Fibroblast of villous mesenchyme (primary cell): ENCODE data around the gene GABRB3. TPM values are rescaled to one million over a fixed set of nuclear protein-coding genes. Genes with fewer than 3 reads are reported as not detected.

Experiments
- DNase-seq: peaks from one replicate; pipeline ENCODE4 v3.0.0-alpha.2; 2010; ENCODE audit warnings: low read depth
- H3K4me3 ChIP-seq: 2 replicates; pipeline ENCODE4 v1.5.1; 2011; ENCODE audit warnings: low read depth, mild to moderate bottlenecking, low read length
- total RNA-seq: library from RNA; depleted of rRNA; stranded (reverse); fragments of >200 nt; gene quantifications from 2 replicates; pipeline ENCODE4 v1.2.3, GENCODE V29; 2012
- TF ChIP-seq, protein P1 (sequence below): IDR thresholded peaks from 2 replicates; pipeline ENCODE4 v1.5.1; 2012; ENCODE audit warnings: low read depth, mild to moderate bottlenecking, low read length; ENCODE audit not compliant: insufficient read depth

The GABRB3 gene
- total RNA-seq, 1 donor, result 2.2 TPM

DNA sequence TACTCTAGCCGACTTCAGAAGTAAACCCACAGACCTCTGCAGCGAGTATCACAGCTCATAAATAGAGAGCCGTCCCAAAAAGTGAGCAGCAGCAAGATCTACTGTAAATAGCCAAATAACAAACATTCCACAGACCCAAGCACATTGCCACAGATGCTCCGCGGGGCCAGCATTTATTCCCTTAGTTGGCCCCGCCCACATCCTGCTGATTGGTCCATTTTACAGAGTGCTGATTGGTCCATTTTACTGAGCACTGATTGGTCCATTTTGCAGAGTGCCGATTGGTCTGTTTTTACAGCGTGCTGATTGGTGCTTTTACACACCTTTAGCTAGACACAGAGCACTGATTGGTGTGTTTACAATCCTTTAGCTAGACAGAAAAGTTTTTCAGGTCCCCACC lies 17.3 kb upstream of the GABRB3 start:
- no peak overlapping the region for H3K4me3 ChIP-seq
- TF ChIP-seq, protein P1, sequence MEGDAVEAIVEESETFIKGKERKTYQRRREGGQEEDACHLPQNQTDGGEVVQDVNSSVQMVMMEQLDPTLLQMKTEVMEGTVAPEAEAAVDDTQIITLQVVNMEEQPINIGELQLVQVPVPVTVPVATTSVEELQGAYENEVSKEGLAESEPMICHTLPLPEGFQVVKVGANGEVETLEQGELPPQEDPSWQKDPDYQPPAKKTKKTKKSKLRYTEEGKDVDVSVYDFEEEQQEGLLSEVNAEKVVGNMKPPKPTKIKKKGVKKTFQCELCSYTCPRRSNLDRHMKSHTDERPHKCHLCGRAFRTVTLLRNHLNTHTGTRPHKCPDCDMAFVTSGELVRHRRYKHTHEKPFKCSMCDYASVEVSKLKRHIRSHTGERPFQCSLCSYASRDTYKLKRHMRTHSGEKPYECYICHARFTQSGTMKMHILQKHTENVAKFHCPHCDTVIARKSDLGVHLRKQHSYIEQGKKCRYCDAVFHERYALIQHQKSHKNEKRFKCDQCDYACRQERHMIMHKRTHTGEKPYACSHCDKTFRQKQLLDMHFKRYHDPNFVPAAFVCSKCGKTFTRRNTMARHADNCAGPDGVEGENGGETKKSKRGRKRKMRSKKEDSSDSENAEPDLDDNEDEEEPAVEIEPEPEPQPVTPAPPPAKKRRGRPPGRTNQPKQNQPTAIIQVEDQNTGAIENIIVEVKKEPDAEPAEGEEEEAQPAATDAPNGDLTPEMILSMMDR, result no peak
- DNase-seq, result no peak

DNA sequence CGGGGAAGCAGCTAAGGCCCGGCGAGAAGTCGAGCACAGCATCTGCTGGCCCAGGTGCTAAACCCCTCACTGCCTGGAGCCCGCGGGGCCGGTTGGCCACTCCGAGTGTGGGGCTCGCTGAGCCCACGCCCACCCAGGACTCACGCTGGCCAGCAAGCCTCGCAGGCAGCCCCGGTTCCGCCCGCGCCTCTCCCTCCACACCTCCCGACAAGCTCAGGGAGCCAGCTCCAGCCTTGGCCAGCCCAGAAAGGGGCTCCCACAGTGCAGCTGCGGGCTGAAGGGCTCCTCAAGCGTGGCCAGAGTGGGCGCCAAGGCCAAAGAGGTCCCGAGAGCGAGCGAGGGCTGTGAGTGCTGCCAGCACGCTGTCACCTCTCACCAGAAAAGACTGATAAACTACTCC lies 8.9 kb upstream of the GABRB3 start:
- TF ChIP-seq, protein P1, result no peak
- no peak for DNase-seq
- no peak overlapping the region for H3K4me3 ChIP-seq

DNA sequence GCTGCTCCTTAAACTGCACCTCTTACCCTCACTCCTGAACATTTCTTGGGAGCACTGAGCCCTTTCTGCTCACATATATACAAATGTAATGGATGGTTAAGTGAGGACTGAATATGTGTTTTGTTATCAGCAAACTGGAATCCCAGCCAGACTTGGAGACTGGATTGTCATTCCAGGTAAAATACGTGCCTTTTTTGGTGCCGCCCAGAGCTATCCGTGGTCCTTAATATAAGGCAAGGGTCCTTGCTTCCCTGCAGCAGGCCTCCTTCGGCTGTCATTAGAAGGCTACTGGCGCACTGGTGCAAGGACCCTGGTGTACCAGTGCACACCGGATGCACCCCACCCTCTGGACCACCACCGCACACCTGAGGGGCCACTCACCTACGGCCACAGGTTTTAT lies 1.1 kb upstream of the GABRB3 start:
- no peak overlapping the region for H3K4me3 ChIP-seq
- TF ChIP-seq, protein P1, result no peak
- no peak for DNase-seq

DNA sequence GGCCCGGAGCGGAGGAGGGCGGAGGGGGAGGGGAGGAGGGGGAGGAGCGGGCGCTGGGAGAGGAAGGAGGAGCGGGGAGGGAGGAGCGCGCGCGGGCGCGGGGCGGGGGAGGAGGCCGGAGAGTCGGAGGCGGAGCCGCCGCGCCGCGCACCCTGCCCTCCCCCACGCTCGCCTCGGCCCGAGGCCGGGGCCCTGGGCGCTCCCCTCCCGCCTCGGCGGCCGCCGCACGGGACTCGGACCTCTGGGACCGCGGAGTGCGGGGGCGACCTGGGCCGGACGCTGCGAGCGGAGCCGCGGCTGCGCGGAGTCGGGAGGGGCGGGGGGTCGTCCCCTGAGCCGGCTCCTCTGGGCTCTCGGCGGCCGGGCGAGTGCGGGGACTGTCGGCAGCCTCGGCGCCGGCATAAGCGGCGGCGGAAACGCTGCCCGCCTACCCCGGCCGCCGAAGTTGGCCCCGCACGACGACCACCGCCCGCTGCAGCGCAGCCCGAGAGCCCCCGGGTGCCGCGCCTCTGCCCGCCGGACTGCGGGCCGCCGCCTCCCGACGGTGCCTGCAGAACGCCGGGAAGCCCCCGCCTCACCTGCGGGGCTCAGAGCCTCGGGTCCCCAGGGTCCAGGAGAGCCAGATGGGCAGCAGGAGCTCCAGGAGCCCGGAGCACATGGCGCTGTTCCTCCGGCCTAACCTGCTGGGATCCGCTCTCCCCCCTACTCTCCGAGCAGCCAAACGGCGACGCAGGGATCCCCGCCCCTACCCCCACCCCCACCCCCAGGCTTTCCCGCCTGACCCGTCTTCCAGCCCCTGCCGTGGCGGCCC lies 406 bp upstream of the GABRB3 start:
- H3K4me3 ChIP-seq, result no peak overlapping the region
- no peak for DNase-seq
- TF ChIP-seq, protein P1, result no peak

DNA sequence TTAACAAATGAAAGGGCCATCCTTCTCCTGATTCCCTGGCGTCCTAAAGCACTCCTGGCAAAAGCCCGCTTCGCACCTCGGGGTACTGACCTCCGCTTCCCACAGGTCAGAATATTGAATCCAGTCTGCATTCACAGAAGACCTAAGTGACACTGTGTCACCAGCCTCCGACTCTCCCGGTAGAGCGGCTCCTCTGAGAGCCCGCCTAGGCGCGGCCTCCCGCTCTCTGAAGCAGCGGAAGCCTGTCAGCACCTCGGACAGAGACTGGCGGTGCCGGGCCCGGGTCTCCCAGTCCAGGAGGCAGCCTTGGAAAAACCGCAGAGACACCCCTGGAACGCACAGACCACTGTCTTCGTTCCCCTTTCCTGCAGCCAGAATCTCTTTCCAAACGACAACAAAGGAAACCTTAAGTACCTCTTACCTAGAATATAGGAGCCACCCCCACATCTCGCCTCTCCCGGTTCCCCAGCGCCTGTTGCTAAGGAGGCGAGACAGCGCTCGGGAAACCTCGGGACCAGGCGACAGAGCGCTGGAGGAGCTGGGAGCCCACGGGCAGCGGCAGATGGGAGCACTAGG lies 1.2 kb downstream of the GABRB3 start:
- TF ChIP-seq, protein P1, result no peak
- H3K4me3 ChIP-seq, result no peak overlapping the region
- no peak for DNase-seq

DNA sequence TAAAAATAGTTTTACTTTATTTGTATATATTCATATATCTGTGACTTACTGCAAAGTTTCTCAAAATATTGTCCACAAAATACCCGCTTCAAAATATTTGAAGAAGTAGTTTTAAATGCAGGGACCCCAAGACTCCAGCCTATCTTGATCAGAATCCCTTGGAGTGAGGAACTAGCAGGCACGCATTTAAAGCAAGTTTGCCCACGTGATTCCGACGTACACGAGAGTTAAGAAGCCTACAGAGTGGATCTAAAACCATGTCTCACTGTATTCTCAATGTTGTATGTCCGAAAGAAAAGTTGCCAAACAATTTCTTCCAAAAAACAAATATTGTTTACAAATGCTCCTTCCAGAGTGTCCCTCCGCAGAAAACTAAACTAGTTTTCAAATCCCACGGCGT lies 1.7 kb downstream of the GABRB3 start:
- TF ChIP-seq, protein P1, result no peak
- no peak overlapping the region for H3K4me3 ChIP-seq
- no peak for DNase-seq

DNA sequence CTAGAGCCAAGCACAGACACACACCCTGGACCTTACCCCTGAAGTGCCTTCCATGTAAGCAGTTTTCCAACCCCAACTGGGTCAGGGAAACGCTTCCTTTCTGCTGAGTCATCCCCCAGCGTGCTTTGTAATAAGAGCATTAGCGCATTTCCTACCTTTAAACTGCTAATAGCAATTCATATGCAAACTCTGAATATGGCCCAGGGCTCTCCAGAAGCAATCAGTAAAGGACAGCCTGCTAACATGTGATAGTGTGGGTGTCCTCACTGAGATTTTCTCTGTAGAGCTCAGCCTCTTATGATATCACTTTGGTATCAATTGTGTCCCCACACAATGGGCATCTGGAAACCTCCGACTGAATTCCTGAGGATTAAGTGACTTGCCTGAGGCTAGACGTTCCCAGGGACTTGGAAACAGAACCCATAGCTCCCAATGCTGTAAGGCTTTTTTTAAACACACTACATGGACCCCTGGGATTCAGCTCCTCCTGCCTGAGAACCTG lies 5.6 kb downstream of the GABRB3 start:
- no peak for DNase-seq
- TF ChIP-seq, protein P1, result no peak

More for the DNA sequence above, 5.6 kb downstream of the GABRB3 start:
- no peak overlapping the region for H3K4me3 ChIP-seq
